ENCODE results near the gene ADGB.

GRCh38 chr6:146560607-146561006 is 38.2 kb upstream of the ADGB start:
- TF ChIP-seq RAD21 (IDR thresholded peaks at IDR 0.05): no peak
- no peak for TF ChIP-seq CTCF (IDR thresholded peaks at IDR 0.05; ENCODE audit: low read depth, low read length, missing input control)
- TF ChIP-seq YY1 (IDR thresholded peaks at IDR 0.05): no peak
- no peak for TF ChIP-seq TAF1 (conservative IDR thresholded peaks at IDR 0.05)
- TF ChIP-seq GABPA (IDR thresholded peaks at IDR 0.05 in 1 of 2, conservative IDR thresholded peaks at IDR 0.05 in 1 of 2): no peak
- no peak for TF ChIP-seq JUND (IDR thresholded peaks at IDR 0.05)
- no peak for TF ChIP-seq RXRA (IDR thresholded peaks at IDR 0.05)
- no peak for TF ChIP-seq SP1 (IDR thresholded peaks at IDR 0.05)
- no peak for TF ChIP-seq REST (IDR thresholded peaks at IDR 0.05)
- TF ChIP-seq FOXA2 (IDR thresholded peaks at IDR 0.05): no peak
- no peak for TF ChIP-seq ZBTB33 (IDR thresholded peaks at IDR 0.05)
- TF ChIP-seq FOXA1 (IDR thresholded peaks at IDR 0.05): no peak
- no peak for TF ChIP-seq MAX (IDR thresholded peaks at IDR 0.05)
